Measurements from ENCODE around the gene PRUNE1.
A peak's percentile ranks its signal among the peaks of the same experiment; 100 is the strongest.

GRCh38 chr1:151013518-151013917 is 5.3 kb downstream of the PRUNE1 start:
- TF ChIP-seq CTCF (IDR thresholded peaks at IDR 0.05) (peak in 3 of 12 donors; percentile 11 to 17 (median 13)), POLR2A (IDR thresholded peaks at IDR 0.05) (peak in 1 of 2 donors; percentile 43)
